NT2/D1 (cell line): ENCODE data around the gene ELMO1.

ENCODE experiments used
- SUZ12 ChIP-seq: IDR thresholded peaks from 2 replicates; pipeline ENCODE4 v1.6.1; 2011; ENCODE audit not compliant: insufficient read length, insufficient read depth; ENCODE audit errors: extremely low read depth
- YY1 ChIP-seq: IDR thresholded peaks from 2 replicates; pipeline ENCODE4 v1.6.1; 2011; ENCODE audit not compliant: insufficient read length, insufficient read depth
- ZNF274 ChIP-seq: IDR thresholded peaks from 2 replicates; pipeline ENCODE4 v1.6.1; 2011; ENCODE audit warnings: mild to moderate bottlenecking, low read depth, low read length

- TF ChIP-seq SUZ12 = no peak
- no peak for TF ChIP-seq YY1
- no peak for TF ChIP-seq ZNF274
Observed at GRCh38 chr7:37150856-37151255, 297.8 kb downstream of the ELMO1 start.
